GM12891 (cell line): Measurements from ENCODE around the gene BAG2.

Experiments
- PAX5 ChIP-seq: IDR thresholded peaks from 2 replicates; pipeline ENCODE4 v1.6.1; 2011; ENCODE audit warnings: low read length, moderate library complexity, mild to moderate bottlenecking; ENCODE audit not compliant: insufficient read depth, severe bottlenecking
- POLR2A ChIP-seq: IDR thresholded peaks from 2 replicates; pipeline ENCODE4 v1.6.1; 2011; ENCODE audit warnings: low read depth, low read length, control low read depth
- POLR2AphosphoS5 ChIP-seq: IDR thresholded peaks from 2 replicates; pipeline ENCODE4 v1.6.1; 2011; ENCODE audit warnings: low read depth, low read length, control low read depth
- POU2F2 ChIP-seq: IDR thresholded peaks from 2 replicates; pipeline ENCODE4 v1.6.1; 2011; ENCODE audit warnings: low read depth, mild to moderate bottlenecking, control low read depth, low read length, moderate library complexity
- SPI1 ChIP-seq: IDR thresholded peaks from 2 replicates; pipeline ENCODE4 v1.6.1; 2011; ENCODE audit warnings: low read depth, low read length, control low read depth
- TAF1 ChIP-seq: IDR thresholded peaks from 2 replicates; pipeline ENCODE4 v1.6.1; 2011; ENCODE audit warnings: low read depth, low read length, control low read depth

- TF ChIP-seq TAF1 (no peak), POLR2AphosphoS5 (no peak), POLR2A (no peak), PAX5 (no peak), SPI1 (no peak), POU2F2 (no peak)
These were observed 33.6 kb downstream of the BAG2 start for GRCh38 chr6:57205550-57206328.
